Breast epithelium (tissue), 3 donors: ENCODE measurements around the gene TRIM38.

Experiments used
- POLR2A ChIP-seq: fragments of 450-650 bp; IDR thresholded peaks from one replicate; pipeline ENCODE4 v1.6.1; 2016; ENCODE audit warnings: antibody characterized with exemption, mild to moderate bottlenecking, moderate library complexity
- POLR2AphosphoS5 ChIP-seq, 3 donors: sonication (generic); formaldehyde crosslinking; IDR thresholded peaks; one replicate each; pipeline ENCODE4 v1.6.1; 2017; ENCODE audit warnings: antibody characterized with exemption in 3 of 3
- TF ChIP-seq, protein P1 (sequence below), 3 donors: fragments of 450-650 bp; IDR thresholded peaks; one replicate each; pipeline ENCODE4 v1.5.1; 2016 to 2017; ENCODE audit warnings: antibody characterized with exemption in 3 of 3, mild to moderate bottlenecking in 3 of 3, moderate library complexity in 3 of 3

DNA sequence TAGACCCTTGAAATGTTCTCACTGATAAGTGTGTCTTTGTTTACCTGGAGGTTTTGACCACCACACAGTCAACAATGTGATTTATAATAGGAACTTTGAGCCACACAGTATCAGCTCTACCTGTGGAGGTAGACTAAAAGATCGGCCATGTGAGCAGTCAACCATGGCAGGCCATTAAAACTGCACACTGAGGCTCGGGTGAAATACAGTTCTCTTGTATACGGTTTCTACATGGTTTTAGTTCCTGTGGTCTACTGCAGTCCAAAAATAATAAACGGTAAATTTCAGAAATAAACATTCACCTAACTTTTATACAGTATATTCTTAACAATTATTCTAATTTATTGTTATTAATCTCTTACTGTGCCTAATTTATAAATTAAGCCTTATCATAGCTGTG is 47.2 kb downstream of the TRIM38 start:
- TF ChIP-seq, protein P1, sequence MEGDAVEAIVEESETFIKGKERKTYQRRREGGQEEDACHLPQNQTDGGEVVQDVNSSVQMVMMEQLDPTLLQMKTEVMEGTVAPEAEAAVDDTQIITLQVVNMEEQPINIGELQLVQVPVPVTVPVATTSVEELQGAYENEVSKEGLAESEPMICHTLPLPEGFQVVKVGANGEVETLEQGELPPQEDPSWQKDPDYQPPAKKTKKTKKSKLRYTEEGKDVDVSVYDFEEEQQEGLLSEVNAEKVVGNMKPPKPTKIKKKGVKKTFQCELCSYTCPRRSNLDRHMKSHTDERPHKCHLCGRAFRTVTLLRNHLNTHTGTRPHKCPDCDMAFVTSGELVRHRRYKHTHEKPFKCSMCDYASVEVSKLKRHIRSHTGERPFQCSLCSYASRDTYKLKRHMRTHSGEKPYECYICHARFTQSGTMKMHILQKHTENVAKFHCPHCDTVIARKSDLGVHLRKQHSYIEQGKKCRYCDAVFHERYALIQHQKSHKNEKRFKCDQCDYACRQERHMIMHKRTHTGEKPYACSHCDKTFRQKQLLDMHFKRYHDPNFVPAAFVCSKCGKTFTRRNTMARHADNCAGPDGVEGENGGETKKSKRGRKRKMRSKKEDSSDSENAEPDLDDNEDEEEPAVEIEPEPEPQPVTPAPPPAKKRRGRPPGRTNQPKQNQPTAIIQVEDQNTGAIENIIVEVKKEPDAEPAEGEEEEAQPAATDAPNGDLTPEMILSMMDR (IDR thresholded peaks at IDR 0.05), result no peak
- TF ChIP-seq POLR2A, result no peak
- TF ChIP-seq POLR2AphosphoS5 (IDR thresholded peaks at IDR 0.05), result no peak
